ENCODE data around the gene SYNGR4. TPM values are rescaled to one million over a fixed set of nuclear protein-coding genes. Genes with fewer than 3 reads are reported as not detected.

Gene SYNGR4
- total RNA-seq, 1 experiment from 2014 or later = not detected

DNA sequence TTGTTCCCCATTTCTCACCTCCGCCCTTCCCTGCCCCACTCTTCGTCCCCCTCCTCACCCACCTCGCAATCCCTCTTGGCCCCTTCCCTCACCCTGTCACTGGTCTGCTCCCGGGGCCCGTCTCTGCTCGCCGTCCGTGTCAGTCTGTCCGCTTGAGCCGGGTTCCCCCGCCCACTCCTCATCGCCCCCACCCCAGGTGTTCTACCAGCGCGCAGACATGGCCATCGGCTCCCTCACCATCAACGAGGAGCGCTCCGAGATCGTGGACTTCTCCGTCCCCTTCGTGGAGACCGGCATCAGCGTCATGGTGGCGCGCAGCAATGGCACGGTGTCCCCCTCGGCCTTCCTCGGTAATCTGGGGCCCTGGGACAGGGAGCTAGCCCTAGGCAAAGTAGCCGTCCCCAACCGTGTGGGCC, 51.6 kb downstream of the SYNGR4 start:
- intact Hi-C loops (cut with micrococcal nuclease; ENCODE audit: unreplicated experiment) = no loop called here
- CTCF ChIA-PET = no interaction called here
- TF ChIP-seq, protein P1, sequence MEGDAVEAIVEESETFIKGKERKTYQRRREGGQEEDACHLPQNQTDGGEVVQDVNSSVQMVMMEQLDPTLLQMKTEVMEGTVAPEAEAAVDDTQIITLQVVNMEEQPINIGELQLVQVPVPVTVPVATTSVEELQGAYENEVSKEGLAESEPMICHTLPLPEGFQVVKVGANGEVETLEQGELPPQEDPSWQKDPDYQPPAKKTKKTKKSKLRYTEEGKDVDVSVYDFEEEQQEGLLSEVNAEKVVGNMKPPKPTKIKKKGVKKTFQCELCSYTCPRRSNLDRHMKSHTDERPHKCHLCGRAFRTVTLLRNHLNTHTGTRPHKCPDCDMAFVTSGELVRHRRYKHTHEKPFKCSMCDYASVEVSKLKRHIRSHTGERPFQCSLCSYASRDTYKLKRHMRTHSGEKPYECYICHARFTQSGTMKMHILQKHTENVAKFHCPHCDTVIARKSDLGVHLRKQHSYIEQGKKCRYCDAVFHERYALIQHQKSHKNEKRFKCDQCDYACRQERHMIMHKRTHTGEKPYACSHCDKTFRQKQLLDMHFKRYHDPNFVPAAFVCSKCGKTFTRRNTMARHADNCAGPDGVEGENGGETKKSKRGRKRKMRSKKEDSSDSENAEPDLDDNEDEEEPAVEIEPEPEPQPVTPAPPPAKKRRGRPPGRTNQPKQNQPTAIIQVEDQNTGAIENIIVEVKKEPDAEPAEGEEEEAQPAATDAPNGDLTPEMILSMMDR (conservative IDR thresholded peaks at IDR 0.05; ENCODE audit: low read depth, low read length) = no peak
- POLR2A ChIA-PET (ENCODE audit: low non-redundant PET) = no interaction called here
- H3K36me3 ChIP-seq (ENCODE audit: insufficient read depth, low read length, poor library complexity, severe bottlenecking) = no peaks in the 10 kb centered on the region
- H3K9me3 ChIP-seq (ENCODE audit: low read depth, low read length, poor library complexity, severe bottlenecking) = no peaks in the 10 kb centered on the region
- H3K27me3 ChIP-seq (replicated peaks; ENCODE audit: insufficient read depth, low read depth, low read length, poor library complexity) = no peaks in the 10 kb centered on the region
- no peak for DNase-seq (ENCODE audit: low spot score)
- peaks cover 5% of the 10 kb centered on the region for H3K4me1 ChIP-seq (ENCODE audit: insufficient read depth, low read length, poor library complexity, severe bottlenecking)
- no TSS peak for BruUV-seq (replicated peaks)
- H3K4me3 ChIP-seq (ENCODE audit: low read depth, low read length, poor library complexity, severe bottlenecking) = no peak overlapping the region
- H3K27ac ChIP-seq (ENCODE audit: low read depth, low read length, poor library complexity, severe bottlenecking) = no peak overlapping the region

DNA sequence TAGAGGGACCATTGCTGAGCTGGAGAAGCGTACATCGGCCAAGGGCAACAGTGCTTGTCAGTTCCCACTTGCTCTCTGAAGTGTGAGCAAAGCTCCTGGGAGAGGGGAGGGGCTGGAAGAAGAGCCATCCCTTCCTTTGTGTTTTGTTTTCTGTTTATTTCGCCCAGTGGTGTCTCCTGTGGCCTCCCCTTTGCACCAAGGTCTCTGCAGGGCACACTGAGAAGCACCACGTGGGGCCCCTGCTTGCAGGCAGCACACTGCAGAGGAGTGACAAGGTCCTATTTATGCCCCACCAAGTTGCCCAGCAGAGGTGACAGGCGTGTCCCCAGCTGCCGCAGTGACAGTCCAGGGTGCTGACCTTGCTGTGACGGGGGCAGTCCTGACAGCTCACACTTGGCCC, 53.3 kb downstream of the SYNGR4 start:
- DNase-seq (ENCODE audit: low spot score) = no peak
- POLR2A ChIA-PET (ENCODE audit: low non-redundant PET) = no interaction called here
- TF ChIP-seq, protein P1 (conservative IDR thresholded peaks at IDR 0.05; ENCODE audit: low read depth, low read length) = no peak
- TF ChIP-seq EZH2 (IDR thresholded peaks at IDR 0.05; ENCODE audit: borderline replicate concordance, low read depth, low read length, poor library complexity, severe bottlenecking) = no peak
- BruUV-seq (replicated peaks) = no TSS peak
- H3K27me3 ChIP-seq (replicated peaks; ENCODE audit: insufficient read depth, low read depth, low read length, poor library complexity) = no peaks in the 10 kb centered on the region
- H3K36me3 ChIP-seq (ENCODE audit: insufficient read depth, low read length, poor library complexity, severe bottlenecking) = no peaks in the 10 kb centered on the region
- H3K27ac ChIP-seq (ENCODE audit: low read depth, low read length, poor library complexity, severe bottlenecking) = no peak overlapping the region
- H3K4me3 ChIP-seq (ENCODE audit: low read depth, low read length, poor library complexity, severe bottlenecking) = no peak overlapping the region
- H3K4me1 ChIP-seq (ENCODE audit: insufficient read depth, low read length, poor library complexity, severe bottlenecking) = peaks cover 15% of the 10 kb centered on the region
- CTCF ChIA-PET = no interaction called here
- no peaks in the 10 kb centered on the region for H3K9me3 ChIP-seq (ENCODE audit: low read depth, low read length, poor library complexity, severe bottlenecking)
- intact Hi-C loops (cut with micrococcal nuclease; ENCODE audit: unreplicated experiment) = no loop called here

DNA sequence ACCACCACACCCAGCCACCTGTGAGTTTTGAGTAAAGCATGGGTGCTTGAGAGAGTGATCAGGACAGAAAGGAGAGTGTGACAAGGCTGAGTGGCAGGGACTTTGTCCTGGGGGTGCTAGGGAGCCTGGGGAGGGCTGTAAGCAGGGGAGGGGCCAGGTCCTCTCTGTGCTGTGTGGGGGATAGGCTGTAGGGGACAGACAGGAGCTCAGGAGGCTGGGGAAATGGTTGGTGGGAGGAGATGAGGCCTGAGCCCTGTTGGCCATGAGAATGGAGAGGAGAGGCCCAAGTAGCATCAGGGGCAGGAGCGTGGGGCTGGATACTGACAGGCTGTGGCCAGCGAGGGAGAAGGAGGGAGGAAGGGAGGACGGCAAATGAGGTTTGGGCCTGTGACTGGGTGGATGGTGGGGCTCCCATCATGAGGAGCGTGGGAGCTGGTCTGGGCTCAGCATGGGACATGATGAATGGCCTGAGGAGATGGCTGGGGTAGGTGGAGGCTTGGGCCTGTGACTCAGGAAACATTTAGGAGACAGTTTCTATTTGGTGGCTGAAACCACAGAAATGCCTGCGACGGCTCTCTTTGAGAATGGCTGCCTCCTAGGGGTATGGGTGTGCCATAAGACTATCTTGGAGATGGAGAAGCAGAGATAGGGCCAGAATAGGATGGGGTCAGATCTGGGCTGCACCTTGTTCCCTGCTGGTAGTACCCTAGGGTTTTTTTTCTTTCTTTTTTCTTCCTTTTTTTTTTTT, 54.3 kb downstream of the SYNGR4 start:
- H3K4me1 ChIP-seq (ENCODE audit: insufficient read depth, low read length, poor library complexity, severe bottlenecking) = peaks cover 14% of the 10 kb centered on the region
- CTCF ChIA-PET = no interaction called here
- POLR2A ChIA-PET (ENCODE audit: low non-redundant PET) = no interaction called here
- TF ChIP-seq, protein P1 (conservative IDR thresholded peaks at IDR 0.05; ENCODE audit: low read depth, low read length) = no peak; the same call in 1 of the 2 replicates
- no peak for TF ChIP-seq EZH2 (IDR thresholded peaks at IDR 0.05; ENCODE audit: borderline replicate concordance, low read depth, low read length, poor library complexity, severe bottlenecking)
- no peaks in the 10 kb centered on the region for H3K9me3 ChIP-seq (ENCODE audit: low read depth, low read length, poor library complexity, severe bottlenecking)
- no peaks in the 10 kb centered on the region for H3K27me3 ChIP-seq (replicated peaks; ENCODE audit: insufficient read depth, low read depth, low read length, poor library complexity)
- DNase-seq (ENCODE audit: low spot score) = no peak
- no peaks in the 10 kb centered on the region for H3K36me3 ChIP-seq (ENCODE audit: insufficient read depth, low read length, poor library complexity, severe bottlenecking)
- no peak overlapping the region for H3K4me3 ChIP-seq (ENCODE audit: low read depth, low read length, poor library complexity, severe bottlenecking)
- BruUV-seq (replicated peaks) = no TSS peak
- H3K27ac ChIP-seq (ENCODE audit: low read depth, low read length, poor library complexity, severe bottlenecking) = no peak overlapping the region
- intact Hi-C loops (cut with micrococcal nuclease; ENCODE audit: unreplicated experiment) = no loop called here
